PFSK-1 (cell line): ENCODE measurements around the gene MAP3K12.

ENCODE experiments used
- FOXP2 ChIP-seq: optimal IDR thresholded peaks from 2 replicates; pipeline ENCODE3; 2011; ENCODE audit warnings: borderline replicate concordance, control low read depth, inconsistent platforms; ENCODE audit not compliant: insufficient read depth; ENCODE audit errors: extremely low read length, extremely low read depth
- POLR2AphosphoS5 ChIP-seq: IDR thresholded peaks from 2 replicates; pipeline ENCODE4 v1.6.1; 2012; ENCODE audit warnings: low read depth, mild to moderate bottlenecking, control low read depth, low read length, moderate library complexity
- REST ChIP-seq, 2 experiments: IDR thresholded peaks; 2 replicates each; pipeline versions ENCODE4 v1.6.1 to v1.8.0; 2011 to 2012; ENCODE audit warnings: low read depth in 2 of 2, low read length in 2 of 2, control low read depth in 1 of 2, inconsistent platforms in 1 of 2, mild to moderate bottlenecking in 1 of 2, moderate library complexity in 1 of 2; ENCODE audit not compliant: insufficient read depth in 1 of 2
- SIN3A ChIP-seq: IDR thresholded peaks from 2 replicates; pipeline ENCODE4 v1.6.1; 2012; ENCODE audit warnings: mild to moderate bottlenecking, low read length, moderate library complexity, borderline replicate concordance; ENCODE audit not compliant: insufficient read depth
- TAF1 ChIP-seq: IDR thresholded peaks from 2 replicates; pipeline ENCODE4 v1.6.1; 2012; ENCODE audit warnings: low read length, control low read depth, borderline replicate concordance; ENCODE audit not compliant: insufficient read depth

Gene MAP3K12

DNA sequence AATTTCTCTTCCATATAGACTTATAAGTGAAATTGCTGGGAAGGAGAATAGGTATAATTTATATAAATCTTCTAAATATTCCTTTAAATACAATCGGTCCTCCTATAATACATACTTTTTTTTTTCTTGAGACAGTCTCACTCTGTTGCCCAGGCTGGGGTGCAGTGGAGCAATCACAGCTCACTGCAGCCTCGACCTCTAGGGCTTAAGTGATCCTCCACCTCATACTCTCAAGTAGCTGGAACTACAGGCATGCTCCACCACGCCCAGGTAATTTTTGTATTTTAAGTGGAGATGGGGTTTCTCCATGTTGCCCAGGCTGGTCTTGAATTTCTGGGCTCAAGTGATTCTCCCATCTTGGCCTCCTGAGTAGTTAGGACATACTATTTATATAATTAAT, 37.7 kb upstream of the MAP3K12 start:
- TF ChIP-seq POLR2AphosphoS5 (no peak), REST (IDR thresholded peaks at IDR 0.05; ENCODE audit: insufficient read depth in 1 of 2, low read depth in 2 of 2, low read length in 2 of 2) (no peak), FOXP2 (no peak), TAF1 (no peak), SIN3A (no peak)

DNA sequence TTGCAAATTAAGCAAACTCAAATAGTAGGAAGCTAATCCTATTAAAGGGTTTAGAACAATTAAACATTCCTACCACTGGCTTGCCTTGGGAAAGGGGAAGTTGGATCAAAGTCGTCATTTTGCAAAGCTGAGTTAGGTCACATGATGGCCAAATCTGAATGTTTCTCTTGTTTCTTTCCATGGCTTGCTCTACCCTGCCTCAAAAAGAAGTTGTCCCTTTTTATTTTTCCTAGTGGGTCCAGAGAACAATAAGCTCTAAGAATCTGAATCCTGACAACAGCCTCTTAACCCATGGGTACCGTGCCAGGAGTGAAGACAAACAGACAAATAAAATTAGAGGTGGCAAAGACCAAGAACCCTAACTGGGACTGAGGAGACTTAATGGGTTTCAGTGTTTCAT, 34.2 kb upstream of the MAP3K12 start:
- TF ChIP-seq SIN3A: no peak

DNA sequence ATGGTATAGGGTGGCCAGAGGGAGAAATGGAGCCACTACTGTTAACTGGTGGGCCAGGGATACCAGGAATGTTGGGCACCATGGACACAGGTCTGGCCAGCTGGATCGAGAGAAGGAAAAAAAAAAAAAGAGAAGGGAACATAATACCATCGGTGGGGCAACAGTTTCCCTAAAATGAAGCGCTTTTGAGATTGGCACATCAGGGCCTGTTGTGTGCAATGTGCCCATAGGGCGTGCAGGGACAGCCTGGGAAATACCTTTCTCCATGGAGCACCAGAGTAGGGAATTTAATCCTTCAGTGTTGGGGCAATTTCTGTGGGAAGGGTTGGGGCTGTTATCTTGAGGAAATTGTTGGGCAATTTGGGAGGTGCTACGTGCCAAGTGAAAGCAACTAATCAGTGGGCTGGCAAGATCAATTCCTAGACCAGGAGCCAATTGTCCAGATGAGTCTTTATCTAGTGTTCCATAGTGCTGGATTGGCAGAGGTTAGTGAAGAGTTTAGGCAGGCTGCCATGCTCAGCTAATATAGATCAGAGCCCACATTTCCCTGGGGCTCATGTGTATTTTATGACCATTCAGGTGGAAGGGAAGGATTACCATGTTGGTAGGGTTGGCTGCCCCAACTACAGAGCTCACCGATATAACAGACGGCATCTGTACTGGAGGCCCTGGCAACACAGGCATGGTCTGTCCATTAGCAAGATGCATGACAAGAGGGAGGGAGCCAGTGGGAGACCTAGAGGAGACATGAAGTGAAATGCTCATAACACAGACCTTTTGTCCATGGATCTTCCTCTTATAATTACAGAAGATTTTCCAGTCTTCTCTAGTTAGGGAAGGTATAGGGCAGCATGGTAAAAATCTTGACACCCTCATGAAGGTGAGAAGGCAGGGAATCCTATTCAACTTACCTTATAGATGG, 33.5 kb upstream of the MAP3K12 start:
- TF ChIP-seq POLR2AphosphoS5: no peak
- no peak for TF ChIP-seq SIN3A
- no peak for TF ChIP-seq REST (IDR thresholded peaks at IDR 0.05; ENCODE audit: insufficient read depth in 1 of 2, low read depth in 2 of 2, low read length in 2 of 2)
- TF ChIP-seq TAF1: no peak
- no peak for TF ChIP-seq FOXP2

DNA sequence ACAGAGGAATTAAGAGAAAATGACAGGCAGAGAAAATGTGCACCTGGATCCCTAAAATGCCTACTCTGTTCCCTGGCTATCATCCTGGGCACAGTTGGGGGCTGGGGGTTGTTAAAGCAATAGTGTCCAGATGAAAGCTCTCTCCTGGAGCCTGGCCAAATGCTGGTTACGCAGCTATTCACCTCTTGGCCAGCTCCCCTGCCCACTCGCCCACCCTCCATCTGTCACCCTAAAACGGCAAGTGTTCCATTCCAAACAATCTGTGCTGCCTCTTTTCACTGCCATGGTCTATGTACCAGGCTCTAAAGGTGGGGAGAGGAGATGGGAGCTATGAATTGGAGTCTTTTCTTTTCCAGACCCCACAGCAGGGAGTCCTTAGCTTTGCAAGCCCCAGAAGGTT, 32.8 kb upstream of the MAP3K12 start:
- no peak for TF ChIP-seq POLR2AphosphoS5
- no peak for TF ChIP-seq TAF1
- TF ChIP-seq SIN3A: no peak
- no peak for TF ChIP-seq REST (IDR thresholded peaks at IDR 0.05; ENCODE audit: insufficient read depth in 1 of 2, low read depth in 2 of 2, low read length in 2 of 2)
- TF ChIP-seq FOXP2: no peak

DNA sequence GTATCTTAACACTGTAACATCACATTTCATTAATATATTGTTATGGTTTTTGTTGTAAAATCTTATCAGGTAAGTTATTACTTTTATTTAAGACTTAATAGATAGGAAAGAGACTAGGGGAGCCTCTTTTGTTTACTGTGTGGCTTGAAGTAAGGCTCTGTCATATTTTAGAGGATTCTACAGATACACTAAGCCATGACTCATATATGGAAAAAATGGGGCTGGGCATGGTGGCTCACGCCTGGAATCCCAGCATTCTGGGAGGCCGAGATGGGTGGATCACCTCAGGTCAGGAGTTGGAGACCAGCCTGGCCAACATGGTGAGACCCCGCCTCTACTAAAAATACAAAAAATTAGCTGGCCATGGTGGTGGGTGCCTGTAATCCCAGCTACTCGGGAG, 31.7 kb upstream of the MAP3K12 start:
- TF ChIP-seq TAF1 (no peak), POLR2AphosphoS5 (no peak), REST (IDR thresholded peaks at IDR 0.05; ENCODE audit: insufficient read depth in 1 of 2, low read depth in 2 of 2, low read length in 2 of 2) (no peak), FOXP2 (no peak), SIN3A (no peak)
